ENCODE measurements around the gene THAP12. TPM values are rescaled to one million over a fixed set of nuclear protein-coding genes. Genes with fewer than 3 reads are reported as not detected.

THAP12 gene
- total and polyA plus RNA-seq, 2 donors (not counting 1 experiment from before 2014, with no cell fraction given) = 16.8 to 55.6 TPM

GRCh38 chr11:76316726-76317125, 64.2 kb downstream of the THAP12 start:
- 83% methylated on average over 2 of the region's 3 CpGs for WGBS (ENCODE audit: insufficient coverage)
- ChIA-PET POLR2A (no interaction called here), CTCF (interaction anchor here (4.6 kb wide), 1 partner anchor 108 kb away, joined by 144 read pairs; no protein-coding TSS in a partner anchor)
- Mint-ChIP-seq H3K4me1 (no peaks in the 10 kb centered on the region), H3K27ac (no peak overlapping the region), H3K4me3 (no peak overlapping the region), H3K9me3 (ENCODE audit: insufficient read depth) (no peaks in the 10 kb centered on the region), H3K27me3 (peaks cover 18% of the 10 kb centered on the region)
- ATAC-seq (ENCODE audit: low read depth) (no peak), DNase-seq (no peak)
- Histone ChIP-seq H3K9ac (ENCODE audit: low read length) (no peak overlapping the region), H3K36me3 (replicated peaks in 1 of 2; ENCODE audit: control extremely low read depth in 1 of 2, control insufficient read depth in 1 of 2, extremely low read depth in 1 of 2, insufficient read depth in 2 of 2, low read length in 1 of 2) (no peaks in the 10 kb centered on the region), H3K27me3 (replicated peaks in 1 of 4; ENCODE audit: control extremely low read depth in 1 of 4, control insufficient read depth in 3 of 4, insufficient read depth in 4 of 4, low read length in 3 of 4) (peaks cover 0 to 25% (median 13%) of the 10 kb centered on the region in 4 experiments), H3K4me3 (ENCODE audit: control extremely low read depth in 1 of 5, extremely low read depth in 1 of 5, insufficient read depth in 1 of 5, low read depth in 2 of 5, low read length in 4 of 5) (no peak overlapping the region), H3K9me3 (ENCODE audit: control extremely low read depth in 1 of 3, control insufficient read depth in 2 of 3, insufficient read depth in 1 of 3, low read length in 2 of 3) (no peaks in the 10 kb centered on the region), H3K27ac (ENCODE audit: low read length in 2 of 2) (no peak overlapping the region), H3K4me2 (replicated peaks; ENCODE audit: low read depth, low read length, poor library complexity, severe bottlenecking) (no peak overlapping the region), H3K79me2 (ENCODE audit: control insufficient read depth, insufficient read depth, low read length) (no peaks in the 10 kb centered on the region), H2AFZ (ENCODE audit: insufficient read depth, low read depth, low read length, poor library complexity, severe bottlenecking) (no peak overlapping the region), H4K20me1 (ENCODE audit: control insufficient read depth, insufficient read depth, low read length, poor library complexity, severe bottlenecking) (no peaks in the 10 kb centered on the region), H3K4me1 (ENCODE audit: control insufficient read depth in 2 of 2, insufficient read depth in 2 of 2, low read length in 2 of 2) (no peaks in the 10 kb centered on the region)
- intact Hi-C loops (cut with micrococcal nuclease) = loop anchor here (5.0 kb wide), 1 partner anchor 609 kb away; no protein-coding TSS in a partner anchor
- TF ChIP-seq CTCF (IDR thresholded peaks at IDR 0.05) = no peak
- TF ChIP-seq EZH2 (IDR thresholded peaks at IDR 0.05; ENCODE audit: borderline replicate concordance, insufficient read depth, low read depth, low read length, poor library complexity, severe bottlenecking) = no peak

- Histone ChIP-seq H3K36me3 (replicated peaks in 1 of 2; ENCODE audit: control extremely low read depth in 1 of 2, control insufficient read depth in 1 of 2, extremely low read depth in 1 of 2, insufficient read depth in 2 of 2, low read length in 1 of 2) (no peaks in the 10 kb centered on the region), H3K9ac (ENCODE audit: low read length) (no peak overlapping the region), H3K4me3 (ENCODE audit: control extremely low read depth in 1 of 5, extremely low read depth in 1 of 5, insufficient read depth in 1 of 5, low read depth in 2 of 5, low read length in 4 of 5) (no peak overlapping the region), H4K20me1 (ENCODE audit: control insufficient read depth, insufficient read depth, low read length, poor library complexity, severe bottlenecking) (no peaks in the 10 kb centered on the region), H3K79me2 (ENCODE audit: control insufficient read depth, insufficient read depth, low read length) (no peaks in the 10 kb centered on the region), H3K4me1 (ENCODE audit: control insufficient read depth in 2 of 2, insufficient read depth in 2 of 2, low read length in 2 of 2) (no peaks in the 10 kb centered on the region), H3K9me3 (ENCODE audit: control extremely low read depth in 1 of 3, control insufficient read depth in 2 of 3, insufficient read depth in 1 of 3, low read length in 2 of 3) (no peaks in the 10 kb centered on the region), H3K4me2 (replicated peaks; ENCODE audit: low read depth, low read length, poor library complexity, severe bottlenecking) (no peak overlapping the region), H3K27me3 (replicated peaks in 1 of 4; ENCODE audit: control extremely low read depth in 1 of 4, control insufficient read depth in 3 of 4, insufficient read depth in 4 of 4, low read length in 3 of 4) (peaks cover 0 to 12% (median 3%) of the 10 kb centered on the region in 4 experiments), H2AFZ (ENCODE audit: insufficient read depth, low read depth, low read length, poor library complexity, severe bottlenecking) (no peak overlapping the region), H3K27ac (ENCODE audit: low read length in 2 of 2) (no peak overlapping the region)
- intact Hi-C loops (cut with micrococcal nuclease) = loop anchor here (5.0 kb wide), 1 partner anchor 608 kb away; no protein-coding TSS in a partner anchor
- no peak overlapping the region for H3K27ac Mint-ChIP-seq
- H3K4me1 Mint-ChIP-seq = no peaks in the 10 kb centered on the region
- H3K27me3 Mint-ChIP-seq = peaks cover 5% of the 10 kb centered on the region
- ATAC-seq (ENCODE audit: low read depth) (no peak), DNase-seq (no peak)
- H3K9me3 Mint-ChIP-seq (ENCODE audit: insufficient read depth) = no peaks in the 10 kb centered on the region
- WGBS (ENCODE audit: insufficient coverage) = 90% methylated on average over 3 of the region's 8 CpGs
- H3K4me3 Mint-ChIP-seq = no peak overlapping the region
- ChIA-PET POLR2A (no interaction called here), CTCF (interaction anchor here (0.7 to 2.4 kb wide), 4 partner anchors 12 to 416 kb away, joined by 3 to 12 read pairs (median 3); no protein-coding TSS in a partner anchor)
- TF ChIP-seq CTCF (IDR thresholded peaks at IDR 0.05) = no peak
- no peak for TF ChIP-seq EZH2 (IDR thresholded peaks at IDR 0.05; ENCODE audit: borderline replicate concordance, insufficient read depth, low read depth, low read length, poor library complexity, severe bottlenecking)
Measured at GRCh38 chr11:76315182-76315853, 65.6 kb downstream of the THAP12 start.

Measured in B cell (primary cell).